Stimulated activated effector memory CD8-positive, alpha-beta T cell treated with anti-CD3 and anti-CD28 coated beads, Interleukin-12 subunit alpha, Interleukin-12 subunit beta, amount 100 ng/mL, for 72 hours (primary cell): ENCODE measurements around the gene PSMD5.

Source experiments
- ATAC-seq: fragments of 150-1000 bp; cut with Tn5 transposase; 2 replicates; pipeline ENCODE4 v1.10.0; 2021
- DNase-seq, 2 donors: peaks; one replicate each; pipeline ENCODE4 v3.0.0; 2021 to 2022; ENCODE audit warnings: low spot score in 2 of 2
- H3K27ac Mint-ChIP-seq: one replicate; pipeline ENCODE4 v1.8.0; 2022; ENCODE audit warnings: mild to moderate bottlenecking, mixed read lengths
- H3K36me3 Mint-ChIP-seq: one replicate; pipeline ENCODE4 v1.8.0; 2022; ENCODE audit warnings: mild to moderate bottlenecking, mixed read lengths
- H3K4me1 Mint-ChIP-seq: one replicate; pipeline ENCODE4 v1.8.0; 2022; ENCODE audit warnings: mixed read lengths
- H3K4me3 Mint-ChIP-seq: one replicate; pipeline ENCODE4 v1.8.0; 2022; ENCODE audit warnings: mild to moderate bottlenecking, mixed read lengths
- H3K9me3 Mint-ChIP-seq: one replicate; pipeline ENCODE4 v1.8.0; 2022; ENCODE audit warnings: mixed read lengths

PSMD5 gene

GRCh38 chr9:120854596-120855327 lies 12.0 kb upstream of the PSMD5 start:
- Mint-ChIP-seq H3K4me3 (no peak overlapping the region), H3K36me3 (peaks cover 100% of the 10 kb centered on the region), H3K4me1 (peaks cover 19% of the 10 kb centered on the region), H3K27ac (peak overlapping the region; percentile 77), H3K9me3 (no peaks in the 10 kb centered on the region)
- ATAC-seq (no peak), DNase-seq (no peak)

GRCh38 chr9:120853198-120853597 lies 10.5 kb upstream of the PSMD5 start:
- peaks cover 100% of the 10 kb centered on the region for H3K36me3 Mint-ChIP-seq
- H3K4me1 Mint-ChIP-seq, result peaks cover 24% of the 10 kb centered on the region
- DNase-seq (no peak), ATAC-seq (no peak)
- no peak overlapping the region for H3K4me3 Mint-ChIP-seq
- H3K27ac Mint-ChIP-seq, result peak overlapping the region; percentile 79
- H3K9me3 Mint-ChIP-seq, result no peaks in the 10 kb centered on the region

GRCh38 chr9:120852240-120853010 lies 9.7 kb upstream of the PSMD5 start:
- peak overlapping the region; percentile 79 for H3K27ac Mint-ChIP-seq
- peaks cover 100% of the 10 kb centered on the region for H3K36me3 Mint-ChIP-seq
- ATAC-seq, result no peak
- DNase-seq, result no peak
- peaks cover 31% of the 10 kb centered on the region for H3K4me1 Mint-ChIP-seq
- no peak overlapping the region for H3K4me3 Mint-ChIP-seq
- H3K9me3 Mint-ChIP-seq, result no peaks in the 10 kb centered on the region

- H3K4me1 Mint-ChIP-seq, result peaks cover 41% of the 10 kb centered on the region
- DNase-seq (no peak), ATAC-seq (no peak)
- peak overlapping the region; percentile 79 for H3K27ac Mint-ChIP-seq
- peaks cover 100% of the 10 kb centered on the region for H3K36me3 Mint-ChIP-seq
- no peaks in the 10 kb centered on the region for H3K9me3 Mint-ChIP-seq
- no peak overlapping the region for H3K4me3 Mint-ChIP-seq
Observed at GRCh38 chr9:120851449-120851848, 8.7 kb upstream of the PSMD5 start.

- ATAC-seq (no peak), DNase-seq (no peak)
- no peak overlapping the region for H3K4me3 Mint-ChIP-seq
- H3K4me1 Mint-ChIP-seq, result peaks cover 52% of the 10 kb centered on the region
- H3K9me3 Mint-ChIP-seq, result no peaks in the 10 kb centered on the region
- H3K27ac Mint-ChIP-seq, result peak overlapping the region; percentile 79
- H3K36me3 Mint-ChIP-seq, result peaks cover 100% of the 10 kb centered on the region
Observed at GRCh38 chr9:120850315-120850714, 7.6 kb upstream of the PSMD5 start.

GRCh38 chr9:120846906-120847305 lies 4.2 kb upstream of the PSMD5 start:
- H3K27ac Mint-ChIP-seq, result peak overlapping the region; percentile 100
- H3K36me3 Mint-ChIP-seq, result peaks cover 100% of the 10 kb centered on the region
- no peaks in the 10 kb centered on the region for H3K9me3 Mint-ChIP-seq
- H3K4me3 Mint-ChIP-seq, result peak overlapping the region; percentile 100
- no peak for ATAC-seq
- H3K4me1 Mint-ChIP-seq, result peaks cover 75% of the 10 kb centered on the region
- no peak for DNase-seq

- Mint-ChIP-seq H3K36me3 (peaks cover 100% of the 10 kb centered on the region), H3K4me3 (peak overlapping the region; percentile 100), H3K9me3 (no peaks in the 10 kb centered on the region), H3K27ac (peak overlapping the region; percentile 100), H3K4me1 (peaks cover 75% of the 10 kb centered on the region)
- ATAC-seq (peak; percentile 52), DNase-seq (no peak)
Observed at GRCh38 chr9:120846251-120846889, 3.6 kb upstream of the PSMD5 start.

- Mint-ChIP-seq H3K36me3 (peaks cover 100% of the 10 kb centered on the region), H3K4me1 (peaks cover 66% of the 10 kb centered on the region), H3K9me3 (no peaks in the 10 kb centered on the region), H3K4me3 (peak overlapping the region; percentile 100), H3K27ac (peak overlapping the region; percentile 100)
- ATAC-seq (peak; percentile 54), DNase-seq (no peak)
Observed at GRCh38 chr9:120845255-120845654, 2.5 kb upstream of the PSMD5 start.

- H3K4me1 Mint-ChIP-seq, result peaks cover 74% of the 10 kb centered on the region
- H3K27ac Mint-ChIP-seq, result peak overlapping the region; percentile 100
- DNase-seq (peak in 1 of 2 donors; percentile 53), ATAC-seq (peak; percentile 0)
- H3K9me3 Mint-ChIP-seq, result no peaks in the 10 kb centered on the region
- peaks cover 94% of the 10 kb centered on the region for H3K36me3 Mint-ChIP-seq
- peak overlapping the region; percentile 100 for H3K4me3 Mint-ChIP-seq
Observed at GRCh38 chr9:120841930-120842684, 615 bp downstream of the PSMD5 start.

- H3K4me1 Mint-ChIP-seq, result peaks cover 50% of the 10 kb centered on the region
- H3K36me3 Mint-ChIP-seq, result peaks cover 94% of the 10 kb centered on the region
- no peak overlapping the region for H3K4me3 Mint-ChIP-seq
- no peaks in the 10 kb centered on the region for H3K9me3 Mint-ChIP-seq
- DNase-seq (no peak), ATAC-seq (no peak)
- peak overlapping the region; percentile 5 for H3K27ac Mint-ChIP-seq
Observed at GRCh38 chr9:120839146-120839545, 3.6 kb downstream of the PSMD5 start.

GRCh38 chr9:120837921-120838320 lies 4.8 kb downstream of the PSMD5 start:
- peak overlapping the region; percentile 80 for H3K27ac Mint-ChIP-seq
- ATAC-seq (no peak), DNase-seq (peak in 1 of 2 donors; percentile 34)
- peaks cover 94% of the 10 kb centered on the region for H3K36me3 Mint-ChIP-seq
- peaks cover 48% of the 10 kb centered on the region for H3K4me1 Mint-ChIP-seq
- no peaks in the 10 kb centered on the region for H3K9me3 Mint-ChIP-seq
- H3K4me3 Mint-ChIP-seq, result no peak overlapping the region

- peaks cover 17% of the 10 kb centered on the region for H3K4me1 Mint-ChIP-seq
- DNase-seq (no peak), ATAC-seq (no peak)
- no peak overlapping the region for H3K4me3 Mint-ChIP-seq
- no peak overlapping the region for H3K27ac Mint-ChIP-seq
- H3K36me3 Mint-ChIP-seq, result peaks cover 94% of the 10 kb centered on the region
- H3K9me3 Mint-ChIP-seq, result no peaks in the 10 kb centered on the region
Observed at GRCh38 chr9:120833325-120833724, 9.4 kb downstream of the PSMD5 start.

GRCh38 chr9:120832807-120833206 lies 9.9 kb downstream of the PSMD5 start:
- ATAC-seq (no peak), DNase-seq (no peak)
- H3K4me3 Mint-ChIP-seq, result no peak overlapping the region
- H3K4me1 Mint-ChIP-seq, result peaks cover 13% of the 10 kb centered on the region
- no peaks in the 10 kb centered on the region for H3K9me3 Mint-ChIP-seq
- peaks cover 98% of the 10 kb centered on the region for H3K36me3 Mint-ChIP-seq
- H3K27ac Mint-ChIP-seq, result no peak overlapping the region

GRCh38 chr9:120830865-120831264 lies 11.9 kb downstream of the PSMD5 start:
- DNase-seq (no peak), ATAC-seq (no peak)
- Mint-ChIP-seq H3K9me3 (no peaks in the 10 kb centered on the region), H3K27ac (no peak overlapping the region), H3K36me3 (peaks cover 100% of the 10 kb centered on the region), H3K4me1 (peaks cover 2% of the 10 kb centered on the region), H3K4me3 (no peak overlapping the region)

GRCh38 chr9:120830151-120830550 lies 12.6 kb downstream of the PSMD5 start:
- no peaks in the 10 kb centered on the region for H3K9me3 Mint-ChIP-seq
- no peak for ATAC-seq
- H3K4me3 Mint-ChIP-seq, result no peak overlapping the region
- peak overlapping the region; percentile 35 for H3K27ac Mint-ChIP-seq
- DNase-seq, result no peak
- no peaks in the 10 kb centered on the region for H3K4me1 Mint-ChIP-seq
- peaks cover 100% of the 10 kb centered on the region for H3K36me3 Mint-ChIP-seq
